Endothelial cell of umbilical vein (primary cell): Measurements from ENCODE around the gene TM9SF3. TPM values are rescaled to one million over a fixed set of nuclear protein-coding genes. Genes with fewer than 3 reads are reported as not detected.

Source experiments
- BruUV-seq: library from RNA; stranded (reverse); fragments of 400-500 nt; replicated peaks from 2 replicates; lab custom pipeline; 2021; lab: Mats Ljungman, UMichigan
- CTCF ChIA-PET: fragments of 300-600, 350-600 bp; sonication (Branson Sonifier 250); formaldehyde crosslinking; loops from one replicate; lab custom pipeline; 2021; ENCODE audit warnings: antibody characterized with exemption, inconsistent platforms; lab: Charles Lee
- POLR2A ChIA-PET: fragments of 300-600, 350-600 bp; sonication (Branson Sonifier 250); formaldehyde crosslinking; loops from one replicate; lab custom pipeline; 2021; ENCODE audit warnings: antibody characterized with exemption, inconsistent platforms; lab: Charles Lee
- DNase-seq: peaks from one replicate; pipeline ENCODE4 v3.0.0-alpha.2; 2011; ENCODE audit warnings: low read depth, low spot score
- FAIRE-seq: peaks from 2 replicates; lab custom pipeline; 2011; peaks lifted over from hg19 to GRCh38; lab: Jason Lieb, UNC
- H2AFZ ChIP-seq: 2 replicates; pipeline ENCODE4 v1.6.0; 2012; ENCODE audit warnings: low read depth, low read length, control low read depth, inconsistent platforms
- H3K27ac ChIP-seq: 2 replicates; pipeline ENCODE4 v1.5.1; 2011; ENCODE audit warnings: low read depth, mild to moderate bottlenecking, control low read depth, low read length, moderate library complexity; ENCODE audit not compliant: insufficient read depth
- H3K27me3 ChIP-seq, 2 experiments: 2 replicates each; pipeline versions ENCODE4 v1.6.0 to v1.6.1; 2011; ENCODE audit warnings: low read length in 2 of 2, mixed read lengths in 1 of 2; ENCODE audit not compliant: control insufficient read depth in 2 of 2, insufficient read depth in 2 of 2
- H3K36me3 ChIP-seq, 2 experiments: 2 replicates in 1 of 2; 3 replicates in 1 of 2; pipeline ENCODE4 v1.5.1; 2011; ENCODE audit warnings: low read length in 2 of 2, mild to moderate bottlenecking in 1 of 2, moderate library complexity in 1 of 2; ENCODE audit not compliant: control insufficient read depth in 2 of 2, insufficient read depth in 2 of 2; ENCODE audit errors: extremely low read depth in 1 of 2
- H3K4me1 ChIP-seq: 3 replicates; pipeline ENCODE4 v1.5.1; 2011; ENCODE audit warnings: mild to moderate bottlenecking, low read length; ENCODE audit not compliant: control insufficient read depth, insufficient read depth; ENCODE audit errors: extremely low read depth
- H3K4me2 ChIP-seq: 2 replicates; pipeline ENCODE4 v1.6.1; 2011; ENCODE audit warnings: low read length, control low read depth, mixed read lengths; ENCODE audit not compliant: insufficient read depth
- H3K4me3 ChIP-seq, 3 experiments: fragments of 200-600 bp in 1 of 3; sonication (generic), shearing (Covaris generic) in 1 of 3; replicated peaks in 1 of 3; 2 replicates each; pipeline ENCODE4 v1.5.1; 2011 to 2016; ENCODE audit warnings: control low read depth in 3 of 3, low read length in 3 of 3, mild to moderate bottlenecking in 2 of 3, inconsistent platforms in 1 of 3, low read depth in 1 of 3, moderate library complexity in 1 of 3; ENCODE audit not compliant: insufficient read depth in 1 of 3
- H3K79me2 ChIP-seq: 2 replicates; pipeline ENCODE4 v1.6.0; 2012; ENCODE audit warnings: low read length, inconsistent platforms; ENCODE audit not compliant: control insufficient read depth, insufficient read depth
- H3K9ac ChIP-seq: replicated peaks from 2 replicates; pipeline ENCODE3; 2011; ENCODE audit warnings: low read length, control low read depth; ENCODE audit not compliant: insufficient read depth; ENCODE audit errors: extremely low read depth
- H3K9me1 ChIP-seq: replicated peaks from 3 replicates; pipeline ENCODE4 v1.6.0; 2011; ENCODE audit warnings: mild to moderate bottlenecking, low read length; ENCODE audit not compliant: control insufficient read depth, insufficient read depth; ENCODE audit errors: extremely low read depth
- H3K9me3 ChIP-seq: replicated peaks from 2 replicates; pipeline ENCODE4 v1.5.1; 2012; ENCODE audit warnings: low read length, inconsistent platforms; ENCODE audit not compliant: control insufficient read depth, insufficient read depth
- H4K20me1 ChIP-seq: replicated peaks from 2 replicates; pipeline ENCODE3; 2011; ENCODE audit warnings: mild to moderate bottlenecking, low read length; ENCODE audit not compliant: control insufficient read depth, insufficient read depth; ENCODE audit errors: extremely low read depth
- CTCF ChIP-seq, 2 donors: IDR thresholded peaks; 1 replicate in 1 of 2; 2 replicates in 1 of 2; pipeline ENCODE4 v1.5.1; 2011; ENCODE audit warnings: low read length in 2 of 2, mild to moderate bottlenecking in 2 of 2, moderate library complexity in 2 of 2, control low read depth in 1 of 2, inconsistent platforms in 1 of 2, low read depth in 1 of 2; ENCODE audit not compliant: insufficient read depth in 1 of 2; ENCODE audit errors: extremely low read depth in 1 of 2
- EZH2 ChIP-seq: IDR thresholded peaks from 2 replicates; pipeline ENCODE4 v1.6.1; 2012; ENCODE audit warnings: borderline replicate concordance, low read depth, mild to moderate bottlenecking, moderate library complexity, low read length, inconsistent platforms; ENCODE audit not compliant: severe bottlenecking
- FOS ChIP-seq: IDR thresholded peaks from 2 replicates; pipeline ENCODE4 v1.6.1; 2011; ENCODE audit warnings: mild to moderate bottlenecking, low read length, moderate library complexity, borderline replicate concordance; ENCODE audit not compliant: insufficient read depth
- GATA2 ChIP-seq: IDR thresholded peaks from 2 replicates; pipeline ENCODE4 v1.7.0; 2011; ENCODE audit warnings: low read depth, mild to moderate bottlenecking, moderate library complexity, mixed read lengths, low read length; ENCODE audit not compliant: insufficient read length, insufficient read depth
- JUN ChIP-seq: IDR thresholded peaks from 2 replicates; pipeline ENCODE4 v1.6.1; 2011; ENCODE audit warnings: borderline replicate concordance, low read depth; ENCODE audit not compliant: insufficient read length, insufficient read depth
- MAX ChIP-seq: IDR thresholded peaks from 2 replicates; pipeline ENCODE4 v1.6.1; 2011; ENCODE audit not compliant: insufficient read depth, insufficient read length
- MYC ChIP-seq: IDR thresholded peaks from one replicate; pipeline ENCODE4 v1.6.1; 2011; ENCODE audit warnings: mild to moderate bottlenecking, low read depth, low read length
- POLR2A ChIP-seq: IDR thresholded peaks from 2 replicates; pipeline ENCODE4 v1.6.1; 2012; ENCODE audit warnings: low read depth, mild to moderate bottlenecking, control low read depth, low read length
- POLR2AphosphoS5 ChIP-seq: IDR thresholded peaks from 2 replicates; pipeline ENCODE4 v1.6.1; 2012; ENCODE audit warnings: low read depth, mild to moderate bottlenecking, control low read depth, low read length, moderate library complexity; ENCODE audit not compliant: insufficient read depth
- dilution Hi-C: fragments of 300-500 bp; cut with MboI; formaldehyde crosslinking; loops from one replicate; pipeline ENCODE4 v1.15.0; 2019; ENCODE audit warnings: low sequenced_read_pairs; ENCODE audit not compliant: extremely low pct_ligation_motif_present
- intact Hi-C: fragments of 100-400 bp; cut with micrococcal nuclease; formaldehyde crosslinking; loops from one replicate; pipeline ENCODE4 v1.10.0; 2022
- polyA plus RNA-seq, 4 experiments: library from polyadenylated mRNA; depleted of rRNA in 3 of 4; stranded (reverse) in 3 of 4; unstranded in 1 of 4; fragments of >200 nt; gene quantifications; 2 replicates each; pipeline versions ENCODE4 v1.2.1 to v1.2.3, GENCODE V29; 2011 to 2012; ENCODE audit warnings: missing spikeins in 1 of 4
- total RNA-seq: library from RNA; stranded (reverse); gene quantifications from 2 replicates; pipeline ENCODE4 v1.2.3, GENCODE V29; 2021

Gene TM9SF3
- total and polyA plus RNA-seq, 2 donors (not counting 3 experiments of a cell fraction or from before 2014, with no cell fraction given), result 133 to 144 TPM

- dilution Hi-C loops, result no loop called here
- no peak for FAIRE-seq
Measured at GRCh38 chr10:96497391-96497790, 89.4 kb downstream of the TM9SF3 start.

GRCh38 chr10:96496281-96496925 is 90.4 kb downstream of the TM9SF3 start:
- TF ChIP-seq CTCF (IDR thresholded peaks at IDR 0.05; ENCODE audit: extremely low read depth in 1 of 2, insufficient read depth in 1 of 2, low read depth in 1 of 2, low read length in 2 of 2), result no peak
- TF ChIP-seq MYC, result no peak
- TF ChIP-seq POLR2A, result no peak
- no peak for TF ChIP-seq MAX
- no peak for TF ChIP-seq EZH2
- TF ChIP-seq POLR2AphosphoS5, result no peak
- TF ChIP-seq JUN, result no peak
- TF ChIP-seq GATA2, result no peak
- no peak for TF ChIP-seq FOS

More at GRCh38 chr10:96497391-96497790, 89.4 kb downstream of the TM9SF3 start:
- intact Hi-C loops, result no loop called here
- no peak overlapping the region for H2AFZ ChIP-seq
- H3K9ac ChIP-seq, result no peak overlapping the region
- H3K27me3 ChIP-seq, result no peaks in the 10 kb centered on the region
- no peak for DNase-seq
- H3K36me3 ChIP-seq, result no peaks in the 10 kb centered on the region
- no TSS peak for BruUV-seq
- no peak for TF ChIP-seq POLR2A
- no peak overlapping the region for H3K27ac ChIP-seq
- no peaks in the 10 kb centered on the region for H3K9me1 ChIP-seq
- H3K4me3 ChIP-seq, result no peak overlapping the region
- H3K4me2 ChIP-seq, result no peak overlapping the region
- H3K79me2 ChIP-seq, result no peaks in the 10 kb centered on the region
- ChIA-PET POLR2A (no interaction called here), CTCF (interaction anchor here (0.9 to 3.3 kb wide), 2 partner anchors 13 to 59 kb away, joined by 3 to 19 read pairs; no protein-coding TSS in a partner anchor)
- H3K9me3 ChIP-seq, result no peaks in the 10 kb centered on the region
- H3K4me1 ChIP-seq, result no peaks in the 10 kb centered on the region
- H4K20me1 ChIP-seq, result no peaks in the 10 kb centered on the region

More at GRCh38 chr10:96496281-96496925, 90.4 kb downstream of the TM9SF3 start:
- Histone ChIP-seq H2AFZ (no peak overlapping the region), H3K4me3 (no peak overlapping the region), H3K4me2 (no peak overlapping the region), H4K20me1 (no peaks in the 10 kb centered on the region), H3K79me2 (no peaks in the 10 kb centered on the region), H3K9me1 (no peaks in the 10 kb centered on the region), H3K27ac (no peak overlapping the region), H3K9ac (no peak overlapping the region), H3K36me3 (no peaks in the 10 kb centered on the region), H3K27me3 (no peaks in the 10 kb centered on the region), H3K9me3 (no peaks in the 10 kb centered on the region), H3K4me1 (no peaks in the 10 kb centered on the region)
- intact Hi-C loops (no loop called here), dilution Hi-C loops (no loop called here)
- no TSS peak for BruUV-seq
- peak; percentile 30 for DNase-seq
- ChIA-PET CTCF (interaction anchor here (1.1 to 3.3 kb wide), 3 partner anchors 14 to 126 kb away, joined by 3 to 19 read pairs (median 7); partner anchors contain the start of gene TLL2), POLR2A (no interaction called here)
- FAIRE-seq, result no peak
